H1 (cell line): ENCODE data around the gene GNAS. TPM values are rescaled to one million over a fixed set of nuclear protein-coding genes. Genes with fewer than 3 reads are reported as not detected.

Experiments
- CTCF ChIA-PET: fragments of 300-600 bp; sonication (Branson Sonifier 250); formaldehyde crosslinking; loops from one replicate; lab custom pipeline; 2021; ENCODE audit not compliant: partially characterized antibody; lab: Charles Lee
- POLR2A ChIA-PET: fragments of 300-600 bp; sonication (Branson Sonifier 250); formaldehyde crosslinking; loops from one replicate; lab custom pipeline; 2021; ENCODE audit warnings: inconsistent platforms; ENCODE audit not compliant: partially characterized antibody; lab: Charles Lee
- DNase-seq, 2 experiments: peaks; one replicate each; pipeline versions ENCODE4 v3.0.0 to v3.0.0-alpha.2; 2010 to 2022; ENCODE audit warnings: low spot score in 2 of 2, low read depth in 1 of 2, mixed read lengths in 1 of 2
- FAIRE-seq: peaks from 2 replicates; lab custom pipeline; 2011; peaks lifted over from hg19 to GRCh38; lab: Jason Lieb, UNC
- H2AFZ ChIP-seq: 2 replicates; pipeline ENCODE4 v1.8.1; 2012; ENCODE audit warnings: low read length, inconsistent platforms
- H2AK5ac ChIP-seq: 2 replicates; pipeline ENCODE4 v1.6.1; 2013; ENCODE audit warnings: low read depth, low read length
- H2BK120ac ChIP-seq: replicated peaks from 2 replicates; pipeline ENCODE3; 2013; ENCODE audit warnings: low read depth, low read length, inconsistent platforms
- H2BK12ac ChIP-seq: 2 replicates; pipeline ENCODE4 v1.6.1; 2013; ENCODE audit warnings: low read depth, low read length
- H2BK15ac ChIP-seq: 2 replicates; pipeline ENCODE4 v1.6.1; 2013; ENCODE audit warnings: low read length
- H2BK20ac ChIP-seq: 2 replicates; pipeline ENCODE4 v1.6.1; 2013; ENCODE audit warnings: low read length
- H2BK5ac ChIP-seq: 2 replicates; pipeline ENCODE4 v1.6.1; 2013; ENCODE audit warnings: low read depth, low read length
- H3K14ac ChIP-seq: 2 replicates; pipeline ENCODE4 v1.6.1; 2013; ENCODE audit warnings: inconsistent platforms; ENCODE audit not compliant: insufficient read length
- H3K18ac ChIP-seq: 2 replicates; pipeline ENCODE4 v1.6.1; 2013; ENCODE audit warnings: low read length; ENCODE audit errors: extremely low read depth
- H3K23ac ChIP-seq: 2 replicates; pipeline ENCODE4 v1.6.1; 2013; ENCODE audit warnings: inconsistent platforms; ENCODE audit not compliant: insufficient read length
- H3K23me2 ChIP-seq: 2 replicates; pipeline ENCODE4 v1.6.1; 2013; ENCODE audit warnings: low read depth, low read length
- H3K27ac ChIP-seq: 2 replicates; pipeline ENCODE4 v1.6.1; 2011; ENCODE audit warnings: low read depth, low read length, inconsistent platforms
- H3K27me3 ChIP-seq, 4 experiments: replicated peaks in 1 of 4; 1 replicate in 1 of 4; 2 replicates in 3 of 4; pipeline versions ENCODE4 v1.6.1 to v1.8.1; 2011 to 2013; ENCODE audit warnings: low read length in 3 of 4, mild to moderate bottlenecking in 3 of 4, inconsistent platforms in 2 of 4, mixed read lengths in 2 of 4, moderate library complexity in 1 of 4; ENCODE audit not compliant: control insufficient read depth in 3 of 4, insufficient read depth in 3 of 4; ENCODE audit errors: extremely low read depth in 1 of 4
- H3K36me3 ChIP-seq, 4 experiments: 2 replicates each; pipeline versions ENCODE4 v1.6.1 to v1.8.1; 2011 to 2013; ENCODE audit warnings: mild to moderate bottlenecking in 4 of 4, low read length in 3 of 4, moderate library complexity in 2 of 4, control low read depth in 1 of 4, inconsistent platforms in 1 of 4; ENCODE audit not compliant: insufficient read depth in 4 of 4, control insufficient read depth in 2 of 4
- H3K4ac ChIP-seq: replicated peaks from 2 replicates; pipeline ENCODE3; 2013; ENCODE audit warnings: low read length, low read depth, mixed read lengths, inconsistent platforms; ENCODE audit not compliant: insufficient read length
- H3K4me1 ChIP-seq, 4 experiments: replicated peaks in 1 of 4; 1 replicate in 1 of 4; 2 replicates in 3 of 4; pipeline versions ENCODE4 v1.6.1 to v1.8.1; 2011 to 2013; ENCODE audit warnings: low read length in 3 of 4, inconsistent platforms in 2 of 4, mixed read lengths in 1 of 4; ENCODE audit not compliant: insufficient read depth in 4 of 4, control insufficient read depth in 3 of 4
- H3K4me2 ChIP-seq, 2 experiments: 2 replicates each; pipeline versions ENCODE4 v1.6.1 to v1.8.1; 2011 to 2013; ENCODE audit warnings: low read depth in 2 of 2, low read length in 2 of 2, control low read depth in 1 of 2, inconsistent platforms in 1 of 2, mild to moderate bottlenecking in 1 of 2; ENCODE audit not compliant: insufficient read depth in 1 of 2
- H3K4me3 ChIP-seq, 4 experiments: fragments of 200-600, 300-600 bp in 1 of 4; sonication (generic), shearing (Covaris generic), sonication (Bioruptor Twin) in 1 of 4; 2 replicates each; pipeline versions ENCODE4 v1.5.1 to v1.8.1; 2011 to 2016; ENCODE audit warnings: low read length in 4 of 4, low read depth in 3 of 4, control low read depth in 2 of 4, inconsistent platforms in 2 of 4, mild to moderate bottlenecking in 2 of 4, mixed read lengths in 1 of 4, moderate library complexity in 1 of 4; ENCODE audit not compliant: insufficient read depth in 2 of 4; ENCODE audit errors: extremely low read depth in 1 of 4
- H3K56ac ChIP-seq: replicated peaks from 2 replicates; pipeline ENCODE3; 2013; ENCODE audit warnings: low read depth, mild to moderate bottlenecking, mixed read lengths, low read length, inconsistent platforms; ENCODE audit not compliant: insufficient read length
- H3K79me1 ChIP-seq: 2 replicates; pipeline ENCODE4 v1.6.1; 2013; ENCODE audit warnings: low read depth, low read length, control low read depth
- H3K79me2 ChIP-seq, 2 experiments: 2 replicates each; pipeline versions ENCODE4 v1.6.1 to v1.8.1; 2012 to 2013; ENCODE audit warnings: low read length in 2 of 2, mild to moderate bottlenecking in 2 of 2, inconsistent platforms in 1 of 2; ENCODE audit not compliant: insufficient read depth in 2 of 2, control insufficient read depth in 1 of 2
- H3K9ac ChIP-seq, 4 experiments: replicated peaks in 1 of 4; 1 replicate in 1 of 4; 2 replicates in 3 of 4; pipeline versions ENCODE4 v1.6.1 to v1.8.1; 2011 to 2013; ENCODE audit warnings: low read depth in 3 of 4, low read length in 3 of 4, control low read depth in 2 of 4, mild to moderate bottlenecking in 2 of 4, moderate library complexity in 2 of 4, inconsistent platforms in 1 of 4; ENCODE audit errors: extremely low read depth in 1 of 4
- H3K9me3 ChIP-seq, 2 experiments: 2 replicates each; pipeline versions ENCODE4 v1.6.1 to v1.8.1; 2012 to 2013; ENCODE audit warnings: mild to moderate bottlenecking in 2 of 2, moderate library complexity in 2 of 2, control low read depth in 1 of 2, inconsistent platforms in 1 of 2, low read depth in 1 of 2, low read length in 1 of 2, mixed read lengths in 1 of 2; ENCODE audit not compliant: insufficient read depth in 2 of 2
- H4K20me1 ChIP-seq, 2 experiments: replicated peaks in 1 of 2; 2 replicates each; pipeline versions ENCODE3 to v1.8.1; 2011 to 2013; ENCODE audit warnings: inconsistent platforms in 2 of 2, low read length in 2 of 2, mild to moderate bottlenecking in 1 of 2; ENCODE audit not compliant: insufficient read depth in 2 of 2, control insufficient read depth in 1 of 2
- H4K5ac ChIP-seq: 2 replicates; pipeline ENCODE4 v1.6.1; 2013; ENCODE audit warnings: low read length, low read depth, mixed read lengths, inconsistent platforms; ENCODE audit not compliant: insufficient read length
- H4K8ac ChIP-seq: 2 replicates; pipeline ENCODE4 v1.8.0; 2013; ENCODE audit warnings: mild to moderate bottlenecking, moderate library complexity, low read length, inconsistent platforms; ENCODE audit not compliant: insufficient read depth; ENCODE audit errors: extremely low read depth
- H4K91ac ChIP-seq: replicated peaks from 2 replicates; pipeline ENCODE3; 2013; ENCODE audit warnings: low read length, mixed read lengths, inconsistent platforms; ENCODE audit not compliant: insufficient read length
- RAD21 ChIP-seq, 2 experiments: IDR thresholded peaks in 1 of 2; conservative IDR thresholded peaks in 1 of 2; 2 replicates each; pipeline ENCODE4 v1.6.1; 2011; ENCODE audit warnings: low read depth in 2 of 2, low read length in 2 of 2, improper control_type of control experiment in 1 of 2, inconsistent platforms in 1 of 2, mild to moderate bottlenecking in 1 of 2, moderate library complexity in 1 of 2
- SAP30 ChIP-seq: fragments of 300-600 bp; sonication (generic); IDR thresholded peaks from 2 replicates; pipeline ENCODE4 v1.7.1; 2012; ENCODE audit warnings: low read length, moderate library complexity, mild to moderate bottlenecking, inconsistent platforms; ENCODE audit not compliant: insufficient read depth, insufficient replicate concordance
- SIX5 ChIP-seq: IDR thresholded peaks from 2 replicates; pipeline ENCODE4 v1.6.1; 2011; ENCODE audit warnings: mild to moderate bottlenecking, low read depth, low read length
- WGBS, 2 experiments: shearing (Covaris generic) in 1 of 2; methylation state at CpG; one replicate each; pipeline versions ENCODE4 v1.1.6 to v1.1.7; 2013 to 2015; ENCODE audit warnings: low lambda C conversion rate in 2 of 2, mixed read lengths in 2 of 2, inconsistent platforms in 1 of 2, low coverage in 1 of 2, missing lambda C conversion rate in 1 of 2; ENCODE audit not compliant: insufficient replicate concordance in 2 of 2, insufficient coverage in 1 of 2, insufficient read length in 1 of 2; ENCODE audit errors: extremely low coverage in 1 of 2, missing lambda C conversion rate in 1 of 2; 5-methylcytosine and 5-hydroxymethylcytosine counted together
- polyA plus RNA-seq, 7 experiments: library from polyadenylated mRNA; depleted of rRNA in 3 of 7; stranded (reverse) in 5 of 7; unstranded in 2 of 7; fragments of >200 nt in 5 of 7; fragments of 200-250 nt in 2 of 7; gene quantifications; 1 replicate in 5 of 7; 2 replicates in 1 of 7; 4 replicates in 1 of 7; pipeline versions ENCODE4 v1.2.1 to v1.2.3, GENCODE V29; 2011 to 2013; ENCODE audit warnings: missing spikeins in 2 of 7, mixed read lengths in 2 of 7
- total RNA-seq: library from RNA; stranded (reverse); fragmentation: NEBNext Ultra II Directional; extraction: Animal tissue kit (Norgen Biotek cat#: 25700); gene quantifications from 2 replicates; pipeline ENCODE4 v1.2.1, GENCODE V29; 2021

The GNAS gene
- total and polyA plus RNA-seq, 2 of the 8 experiments (the other 6 are each of a cell fraction or from before 2014, with no cell fraction given): 989 to 1,613 TPM

GRCh38 chr20:58819921-58820320, 32.6 kb upstream of the GNAS start:
- no peaks in the 10 kb centered on the region for H3K27me3 ChIP-seq
- H2BK120ac ChIP-seq: no peak overlapping the region
- no peak overlapping the region for H2BK15ac ChIP-seq
- no peak overlapping the region for H2BK12ac ChIP-seq
- no peak overlapping the region for H2BK20ac ChIP-seq
- H3K18ac ChIP-seq: no peak overlapping the region
- no peaks in the 10 kb centered on the region for H3K23me2 ChIP-seq
- no peak overlapping the region for H3K4me2 ChIP-seq
- no peak overlapping the region for H4K91ac ChIP-seq
- no peak for DNase-seq
- no peak overlapping the region for H3K14ac ChIP-seq
- 0 out of 7 replicates have a peak, but pooled peaks cover 0 to 2% (median 0%) of the 10 kb centered on the region in 4 experiments for H3K4me1 ChIP-seq
- no peak overlapping the region for H2AK5ac ChIP-seq
- H3K23ac ChIP-seq: no peak overlapping the region
- H4K20me1 ChIP-seq: peaks cover 0 to 3% of the 10 kb centered on the region in 2 experiments
- peaks cover 0 to 18% of the 10 kb centered on the region in 2 experiments; a peak in 2 of 4 replicates for H3K79me2 ChIP-seq
- H3K4me3 ChIP-seq: no peak overlapping the region
- ChIA-PET CTCF (no interaction called here), POLR2A (interaction anchor here (1.2 to 9.9 kb wide), 4 partner anchors 8 to 164 kb away, joined by 3 to 119 read pairs (median 6); no protein-coding TSS in a partner anchor)
- no peak overlapping the region; the same call in 1 of the 2 replicates for H4K8ac ChIP-seq
- no peak overlapping the region for H3K27ac ChIP-seq
- H2AFZ ChIP-seq: no peak overlapping the region
- FAIRE-seq: no peak
- WGBS, 2 experiments: 89% methylated on average over 13 of the region's 13 CpGs; no CpG with 5 or more reads in 1 of the 2 experiments
- TF ChIP-seq SAP30: no peak
- TF ChIP-seq SIX5: no peak
- no peak for TF ChIP-seq RAD21 (IDR thresholded peaks at IDR 0.05 in 1 of 2, conservative IDR thresholded peaks at IDR 0.05 in 1 of 2; ENCODE audit: low read depth in 2 of 2, low read length in 2 of 2)
- H2BK5ac ChIP-seq: no peak overlapping the region
- peaks cover 2 to 41% (median 13%) of the 10 kb centered on the region in 4 experiments; a peak in 5 of 8 replicates for H3K36me3 ChIP-seq
- H3K79me1 ChIP-seq: peaks cover 2% of the 10 kb centered on the region; the same call in 1 of the 2 replicates
- H3K4ac ChIP-seq: no peak overlapping the region
- H4K5ac ChIP-seq: no peak overlapping the region
- no peak overlapping the region for H3K56ac ChIP-seq
- H3K9me3 ChIP-seq: peaks cover 0 to 3% of the 10 kb centered on the region in 2 experiments; a peak in 1 of 4 replicates
- H3K9ac ChIP-seq: no peak overlapping the region
